Measurements from ENCODE around the gene LMBR1. TPM values are rescaled to one million over a fixed set of nuclear protein-coding genes. Genes with fewer than 3 reads are reported as not detected.
"Not testable (repeated sequence)": the region's sequence is repeated elsewhere in the genome, so short reads cannot be mapped to it uniquely, and the experiment has no call there.

Gene LMBR1
- total RNA-seq, 1 donor from 2014 or later: 37.3 TPM

- H3K9me3 Mint-ChIP-seq (ENCODE audit: low read depth): no peaks in the 10 kb centered on the region
- DNase-seq (ENCODE audit: low spot score): no peak
- peaks cover 3% of the 10 kb centered on the region for H3K4me1 Mint-ChIP-seq (ENCODE audit: low read depth)
- no peak overlapping the region for H3K4me3 Mint-ChIP-seq (ENCODE audit: unreplicated experiment)
- H3K27ac Mint-ChIP-seq (ENCODE audit: unreplicated experiment): no peak overlapping the region
- no peak for TF ChIP-seq CTCF (IDR thresholded peaks at IDR 0.05)
- H3K27me3 Mint-ChIP-seq (ENCODE audit: low read depth): no peaks in the 10 kb centered on the region
- peaks cover 3% of the 10 kb centered on the region for H3K36me3 Mint-ChIP-seq (ENCODE audit: low read depth)
These were observed 74.8 kb downstream of the LMBR1 start for GRCh38 chr7:156818133-156818532.

- Mint-ChIP-seq H3K4me1 (ENCODE audit: low read depth) (peaks cover 3% of the 10 kb centered on the region), H3K27me3 (ENCODE audit: low read depth) (no peaks in the 10 kb centered on the region), H3K9me3 (ENCODE audit: low read depth) (no peaks in the 10 kb centered on the region), H3K27ac (ENCODE audit: unreplicated experiment) (no peak overlapping the region), H3K4me3 (ENCODE audit: unreplicated experiment) (no peak overlapping the region), H3K36me3 (ENCODE audit: low read depth) (peaks cover 5% of the 10 kb centered on the region)
- DNase-seq (ENCODE audit: low spot score): no peak
- TF ChIP-seq CTCF (IDR thresholded peaks at IDR 0.05): peak; percentile 87
These were observed 75.9 kb downstream of the LMBR1 start for GRCh38 chr7:156816943-156817572.

- Mint-ChIP-seq H3K27me3 (ENCODE audit: low read depth) (no peaks in the 10 kb centered on the region), H3K9me3 (ENCODE audit: low read depth) (no peaks in the 10 kb centered on the region), H3K4me1 (ENCODE audit: low read depth) (no peaks in the 10 kb centered on the region), H3K27ac (ENCODE audit: unreplicated experiment) (no peak overlapping the region), H3K36me3 (ENCODE audit: low read depth) (peaks cover 10% of the 10 kb centered on the region), H3K4me3 (ENCODE audit: unreplicated experiment) (no peak overlapping the region)
- TF ChIP-seq CTCF (IDR thresholded peaks at IDR 0.05): no peak
- no peak for DNase-seq (ENCODE audit: low spot score)
These were observed 81.3 kb downstream of the LMBR1 start for GRCh38 chr7:156811706-156812105.

- not testable (repeated sequence) for H3K4me3 Mint-ChIP-seq (ENCODE audit: unreplicated experiment); H3K27me3 Mint-ChIP-seq (ENCODE audit: low read depth); H3K36me3 Mint-ChIP-seq (ENCODE audit: low read depth); H3K27ac Mint-ChIP-seq (ENCODE audit: unreplicated experiment); DNase-seq (ENCODE audit: low spot score); H3K9me3 Mint-ChIP-seq (ENCODE audit: low read depth); H3K4me1 Mint-ChIP-seq (ENCODE audit: low read depth)
These were observed 89.3 kb downstream of the LMBR1 start for GRCh38 chr7:156803656-156804055.

GRCh38 chr7:156802214-156802613 lies 90.8 kb downstream of the LMBR1 start:
- Mint-ChIP-seq H3K4me3 (ENCODE audit: unreplicated experiment) (no peak overlapping the region), H3K27ac (ENCODE audit: unreplicated experiment) (no peak overlapping the region), H3K27me3 (ENCODE audit: low read depth) (no peaks in the 10 kb centered on the region), H3K36me3 (ENCODE audit: low read depth) (peaks cover 7% of the 10 kb centered on the region), H3K4me1 (ENCODE audit: low read depth) (no peaks in the 10 kb centered on the region), H3K9me3 (ENCODE audit: low read depth) (no peaks in the 10 kb centered on the region)
- DNase-seq (ENCODE audit: low spot score): no peak
- no peak for TF ChIP-seq CTCF (IDR thresholded peaks at IDR 0.05)

GRCh38 chr7:156795415-156795814 lies 97.6 kb downstream of the LMBR1 start:
- H3K27ac Mint-ChIP-seq (ENCODE audit: unreplicated experiment): no peak overlapping the region

More at GRCh38 chr7:156795415-156795814, 97.6 kb downstream of the LMBR1 start:
- Mint-ChIP-seq H3K4me3 (ENCODE audit: unreplicated experiment) (no peak overlapping the region), H3K36me3 (ENCODE audit: low read depth) (peaks cover 2% of the 10 kb centered on the region), H3K9me3 (ENCODE audit: low read depth) (no peaks in the 10 kb centered on the region), H3K4me1 (ENCODE audit: low read depth) (no peaks in the 10 kb centered on the region), H3K27me3 (ENCODE audit: low read depth) (no peaks in the 10 kb centered on the region)
- no peak for DNase-seq (ENCODE audit: low spot score)
- TF ChIP-seq CTCF (IDR thresholded peaks at IDR 0.05): no peak
